HFFc6 (cell line): ENCODE data around the gene PHACTR1. TPM values are rescaled to one million over a fixed set of nuclear protein-coding genes. Genes with fewer than 3 reads are reported as not detected.

ENCODE experiments used
- DNase-seq: peaks from one replicate; pipeline ENCODE4 v3.0.0-alpha.2; 2018
- H3K27ac Mint-ChIP-seq: 2 replicates; pipeline ENCODE4 v1.8.0; 2020; ENCODE audit warnings: mild to moderate bottlenecking, mixed read lengths
- H3K27me3 Mint-ChIP-seq: 2 replicates; pipeline ENCODE4 v1.8.0; 2021; ENCODE audit warnings: mild to moderate bottlenecking, moderate library complexity, mixed read lengths; ENCODE audit not compliant: insufficient read depth
- H3K36me3 Mint-ChIP-seq: 2 replicates; pipeline ENCODE4 v1.8.0; 2021; ENCODE audit warnings: low read depth, mixed read lengths
- H3K4me1 Mint-ChIP-seq: 2 replicates; pipeline ENCODE4 v1.8.0; 2020; ENCODE audit warnings: low read depth, mixed read lengths
- H3K4me3 Mint-ChIP-seq: 2 replicates; pipeline ENCODE4 v1.8.0; 2020; ENCODE audit warnings: mild to moderate bottlenecking, moderate library complexity, mixed read lengths
- H3K9me3 Mint-ChIP-seq: 2 replicates; pipeline ENCODE4 v1.8.0; 2020; ENCODE audit warnings: mild to moderate bottlenecking, mixed read lengths
- total RNA-seq, 6 experiments: library from RNA; stranded (reverse); fragmentation: NEBNext Ultra II Directional; extraction: Animal tissue kit (Norgen Biotek cat#: 25700); gene quantifications; 2 replicates in 1 of 6; 3 replicates in 5 of 6; pipeline ENCODE4 v1.2.3, GENCODE V29; 2021
- TF ChIP-seq, protein P1 (sequence below): fragments of 200-600 bp; sonication (generic); IDR thresholded peaks from 2 replicates; pipeline ENCODE4 v1.5.0; 2021; ENCODE audit warnings: antibody characterized with exemption, mild to moderate bottlenecking

PHACTR1 gene
- total RNA-seq, 6 experiments from 2014 or later: 2.5 to 4.7 (median 3.9) TPM

DNA sequence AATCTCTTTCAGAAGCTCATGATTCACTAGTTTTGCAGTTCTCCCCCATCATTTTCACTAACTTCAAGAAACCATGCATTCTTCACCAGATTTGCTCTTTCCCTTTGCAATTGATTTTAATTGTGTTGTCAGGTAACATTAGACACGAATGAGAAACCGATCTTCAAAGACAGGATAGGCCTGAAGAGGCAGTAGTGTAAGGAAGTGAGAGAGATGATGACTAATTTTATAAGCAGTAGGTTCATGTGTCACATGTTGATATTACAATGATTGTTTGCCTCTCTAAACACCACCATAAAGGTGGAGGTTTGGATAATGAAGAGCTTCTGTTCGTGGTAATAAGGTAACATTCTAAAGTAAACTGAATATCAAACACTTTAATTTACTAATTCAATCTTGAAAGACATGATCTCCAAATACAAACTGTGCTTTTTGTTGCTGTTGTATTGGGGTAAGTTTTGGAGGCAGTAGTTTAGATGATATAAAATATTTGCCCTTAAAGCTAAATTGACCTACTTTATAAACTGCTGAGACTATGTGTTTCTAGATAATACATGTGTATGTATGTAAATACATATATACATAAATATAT, 207.2 kb downstream of the PHACTR1 start:
- no peak overlapping the region for H3K4me3 Mint-ChIP-seq
- no peaks in the 10 kb centered on the region for H3K36me3 Mint-ChIP-seq
- TF ChIP-seq, protein P1, sequence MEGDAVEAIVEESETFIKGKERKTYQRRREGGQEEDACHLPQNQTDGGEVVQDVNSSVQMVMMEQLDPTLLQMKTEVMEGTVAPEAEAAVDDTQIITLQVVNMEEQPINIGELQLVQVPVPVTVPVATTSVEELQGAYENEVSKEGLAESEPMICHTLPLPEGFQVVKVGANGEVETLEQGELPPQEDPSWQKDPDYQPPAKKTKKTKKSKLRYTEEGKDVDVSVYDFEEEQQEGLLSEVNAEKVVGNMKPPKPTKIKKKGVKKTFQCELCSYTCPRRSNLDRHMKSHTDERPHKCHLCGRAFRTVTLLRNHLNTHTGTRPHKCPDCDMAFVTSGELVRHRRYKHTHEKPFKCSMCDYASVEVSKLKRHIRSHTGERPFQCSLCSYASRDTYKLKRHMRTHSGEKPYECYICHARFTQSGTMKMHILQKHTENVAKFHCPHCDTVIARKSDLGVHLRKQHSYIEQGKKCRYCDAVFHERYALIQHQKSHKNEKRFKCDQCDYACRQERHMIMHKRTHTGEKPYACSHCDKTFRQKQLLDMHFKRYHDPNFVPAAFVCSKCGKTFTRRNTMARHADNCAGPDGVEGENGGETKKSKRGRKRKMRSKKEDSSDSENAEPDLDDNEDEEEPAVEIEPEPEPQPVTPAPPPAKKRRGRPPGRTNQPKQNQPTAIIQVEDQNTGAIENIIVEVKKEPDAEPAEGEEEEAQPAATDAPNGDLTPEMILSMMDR: no peak
- 0 out of 2 replicates have a peak, but pooled peaks cover 5% of the 10 kb centered on the region for H3K4me1 Mint-ChIP-seq
- no peaks in the 10 kb centered on the region for H3K9me3 Mint-ChIP-seq
- no peak for DNase-seq
- peaks cover 12% of the 10 kb centered on the region for H3K27me3 Mint-ChIP-seq
- H3K27ac Mint-ChIP-seq: no peak overlapping the region

DNA sequence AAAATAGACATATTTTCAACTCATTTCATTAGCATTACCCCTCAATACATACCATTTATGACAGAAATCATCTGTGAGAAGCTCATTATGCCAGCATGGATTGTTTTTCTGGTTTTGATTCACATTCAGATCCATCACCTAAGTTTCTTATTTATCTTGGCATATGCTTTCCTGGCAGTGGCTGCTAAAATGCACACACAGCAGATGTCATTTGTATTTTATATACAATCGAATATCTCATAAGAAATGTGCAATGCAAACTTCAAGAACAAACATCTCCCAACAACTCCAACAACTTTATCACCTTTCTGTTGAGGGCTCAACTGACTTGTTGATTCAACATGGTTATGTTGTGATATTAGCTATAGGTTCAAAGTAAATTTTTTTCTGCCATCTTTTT, 208.3 kb downstream of the PHACTR1 start:
- Mint-ChIP-seq H3K27me3 (peaks cover 14% of the 10 kb centered on the region), H3K36me3 (no peaks in the 10 kb centered on the region), H3K9me3 (no peaks in the 10 kb centered on the region), H3K27ac (no peak overlapping the region), H3K4me1 (0 out of 2 replicates have a peak, but pooled peaks cover 5% of the 10 kb centered on the region), H3K4me3 (no peak overlapping the region)
- TF ChIP-seq, protein P1: no peak
- no peak for DNase-seq

DNA sequence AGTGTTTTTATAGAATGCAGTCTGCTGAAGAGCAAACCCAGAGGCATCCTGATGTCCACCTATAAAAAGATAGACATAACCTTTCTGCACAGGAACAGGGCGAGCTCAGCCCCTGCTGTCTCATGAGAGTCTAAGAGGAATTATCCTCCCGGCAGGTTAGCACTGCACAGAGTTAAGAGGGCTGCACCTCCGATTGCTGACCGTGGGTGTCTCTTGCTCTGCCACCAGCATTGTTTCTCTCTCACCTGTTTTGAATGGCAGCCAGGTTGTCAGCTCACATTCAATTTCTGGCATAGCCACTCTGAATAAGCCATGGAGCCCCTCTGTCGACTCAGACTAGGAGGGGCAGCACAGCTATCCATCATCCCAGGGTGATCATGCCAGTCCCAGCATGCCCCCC, 211.2 kb downstream of the PHACTR1 start:
- no peaks in the 10 kb centered on the region for H3K36me3 Mint-ChIP-seq
- H3K9me3 Mint-ChIP-seq: no peaks in the 10 kb centered on the region
- no peak overlapping the region for H3K4me3 Mint-ChIP-seq
- TF ChIP-seq, protein P1: no peak
- 0 out of 2 replicates have a peak, but pooled peaks cover 5% of the 10 kb centered on the region for H3K4me1 Mint-ChIP-seq
- H3K27ac Mint-ChIP-seq: no peak overlapping the region
- peaks cover 21% of the 10 kb centered on the region for H3K27me3 Mint-ChIP-seq
- no peak for DNase-seq

DNA sequence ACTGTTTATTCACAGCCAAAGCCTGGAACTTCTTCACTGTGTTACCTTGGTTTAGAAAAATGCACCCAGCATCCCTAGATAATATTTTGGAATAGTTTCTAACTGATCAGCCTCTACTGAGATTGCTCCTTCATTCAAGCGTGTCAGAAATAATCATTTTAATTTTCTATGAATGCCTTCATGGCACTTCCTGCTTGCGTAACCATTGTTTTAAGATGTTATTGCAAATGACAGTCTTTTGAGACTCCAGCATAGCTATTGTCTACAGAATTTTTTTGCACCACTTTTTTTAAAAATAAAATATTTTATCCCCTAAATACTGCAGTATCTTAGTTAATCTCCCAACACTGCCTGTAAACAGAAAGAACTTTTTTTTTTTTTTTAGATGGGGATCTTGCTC, 213.1 kb downstream of the PHACTR1 start:
- peaks cover 27% of the 10 kb centered on the region for H3K27me3 Mint-ChIP-seq
- TF ChIP-seq, protein P1: no peak
- H3K4me3 Mint-ChIP-seq: no peak overlapping the region
- H3K27ac Mint-ChIP-seq: no peak overlapping the region
- 0 out of 2 replicates have a peak, but pooled peaks cover 5% of the 10 kb centered on the region for H3K4me1 Mint-ChIP-seq
- DNase-seq: no peak
- no peaks in the 10 kb centered on the region for H3K36me3 Mint-ChIP-seq
- H3K9me3 Mint-ChIP-seq: no peaks in the 10 kb centered on the region

DNA sequence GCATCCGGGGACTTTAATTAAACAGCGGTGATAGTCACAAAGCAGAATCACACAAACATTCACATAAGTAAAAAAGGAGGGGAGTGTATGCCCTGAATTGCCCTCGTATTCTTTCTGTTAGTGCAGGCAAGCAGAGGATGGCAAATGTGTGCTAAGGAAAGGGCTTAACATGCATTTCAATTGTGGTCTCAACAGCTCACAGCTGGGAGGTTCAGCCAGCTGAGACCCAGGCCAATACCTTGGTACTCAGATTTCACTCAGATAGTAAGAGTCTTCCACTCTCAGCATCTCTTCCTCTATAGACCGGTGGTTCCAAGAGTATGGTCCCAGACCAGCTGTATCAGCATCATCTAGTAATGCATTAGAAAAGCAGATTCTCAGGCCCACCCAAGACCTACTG, 215.1 kb downstream of the PHACTR1 start:
- Mint-ChIP-seq H3K4me3 (no peak overlapping the region), H3K27me3 (peaks cover 27% of the 10 kb centered on the region), H3K9me3 (no peaks in the 10 kb centered on the region), H3K36me3 (no peaks in the 10 kb centered on the region), H3K27ac (no peak overlapping the region), H3K4me1 (no peaks in the 10 kb centered on the region)
- DNase-seq: no peak
- TF ChIP-seq, protein P1: no peak
